Astrocyte (in vitro differentiated cells and primary cell): ENCODE data around the gene BCL7A. TPM values are rescaled to one million over a fixed set of nuclear protein-coding genes. Genes with fewer than 3 reads are reported as not detected.
"Not testable (repeated sequence)": the region's sequence is repeated elsewhere in the genome, so short reads cannot be mapped to it uniquely, and the experiment has no call there.

Experiments used
- DNase-seq: peaks from one replicate; pipeline ENCODE4 v3.0.0-alpha.2; 2010; ENCODE audit warnings: low read depth
- FAIRE-seq: peaks from 2 replicates; lab custom pipeline; 2011; peaks lifted over from hg19 to GRCh38; lab: Jason Lieb, UNC
- H2AFZ ChIP-seq: 2 replicates; pipeline ENCODE4 v1.6.0; 2012; ENCODE audit warnings: low read depth, low read length, inconsistent platforms
- H3K27ac ChIP-seq: 2 replicates; pipeline ENCODE4 v1.5.1; 2011; ENCODE audit warnings: low read depth, low read length, inconsistent platforms
- H3K27me3 ChIP-seq: 2 replicates; pipeline ENCODE4 v1.6.0; 2011; ENCODE audit warnings: low read length, inconsistent platforms; ENCODE audit not compliant: insufficient read depth
- H3K36me3 ChIP-seq: 2 replicates; pipeline ENCODE4 v1.5.1; 2011; ENCODE audit warnings: low read length, inconsistent platforms; ENCODE audit not compliant: insufficient read depth
- H3K4me1 ChIP-seq: 2 replicates; pipeline ENCODE4 v1.5.1; 2011; ENCODE audit warnings: low read length, inconsistent platforms; ENCODE audit not compliant: insufficient read depth
- H3K4me2 ChIP-seq: 2 replicates; pipeline ENCODE4 v1.6.0; 2012; ENCODE audit warnings: low read length, inconsistent platforms
- H3K4me3 ChIP-seq: 2 replicates; pipeline ENCODE4 v1.5.1; 2011; ENCODE audit warnings: low read depth, mild to moderate bottlenecking, low read length, inconsistent platforms; ENCODE audit not compliant: insufficient read depth
- H3K79me2 ChIP-seq: 2 replicates; pipeline ENCODE4 v1.6.0; 2012; ENCODE audit warnings: mild to moderate bottlenecking, low read length, inconsistent platforms; ENCODE audit not compliant: insufficient read depth
- H3K9ac ChIP-seq: 2 replicates; pipeline ENCODE4 v1.6.0; 2012; ENCODE audit warnings: mild to moderate bottlenecking, low read length, inconsistent platforms
- H3K9me3 ChIP-seq: 2 replicates; pipeline ENCODE4 v1.5.1; 2012; ENCODE audit warnings: low read depth, mild to moderate bottlenecking, low read length, inconsistent platforms; ENCODE audit not compliant: insufficient read depth
- H4K20me1 ChIP-seq: 2 replicates; pipeline ENCODE4 v1.6.0; 2012; ENCODE audit warnings: low read length, inconsistent platforms; ENCODE audit not compliant: insufficient read depth
- H3K27ac Mint-ChIP-seq: one replicate; pipeline ENCODE4 v1.8.0; 2021; ENCODE audit warnings: mild to moderate bottlenecking, mixed read lengths; ENCODE audit not compliant: unreplicated experiment
- H3K27me3 Mint-ChIP-seq: one replicate; pipeline ENCODE4 v1.8.0; 2021; ENCODE audit warnings: low read depth, mixed read lengths; ENCODE audit not compliant: unreplicated experiment
- H3K36me3 Mint-ChIP-seq: one replicate; pipeline ENCODE4 v1.8.0; 2021; ENCODE audit warnings: low read depth, mixed read lengths; ENCODE audit not compliant: unreplicated experiment
- H3K4me1 Mint-ChIP-seq: one replicate; pipeline ENCODE4 v1.8.0; 2021; ENCODE audit warnings: low read depth, mixed read lengths; ENCODE audit not compliant: unreplicated experiment
- H3K4me3 Mint-ChIP-seq: one replicate; pipeline ENCODE4 v1.8.0; 2021; ENCODE audit warnings: mild to moderate bottlenecking, moderate library complexity, mixed read lengths; ENCODE audit not compliant: unreplicated experiment
- H3K9me3 Mint-ChIP-seq: one replicate; pipeline ENCODE4 v1.8.0; 2021; ENCODE audit warnings: mild to moderate bottlenecking, mixed read lengths; ENCODE audit not compliant: unreplicated experiment
- EZH2 ChIP-seq: IDR thresholded peaks from 2 replicates; pipeline ENCODE4 v1.6.1; 2012; ENCODE audit warnings: mild to moderate bottlenecking, low read length, inconsistent platforms; ENCODE audit not compliant: insufficient read depth
- total RNA-seq: library from RNA; stranded (reverse); gene quantifications from 2 replicates; pipeline ENCODE4 v1.2.1, GENCODE V29; 2021
- TF ChIP-seq, protein P1 (sequence below): IDR thresholded peaks from 2 replicates; pipeline ENCODE4 v1.5.1; 2011; ENCODE audit warnings: low read depth, mild to moderate bottlenecking, inconsistent platforms, low read length, moderate library complexity; ENCODE audit not compliant: insufficient read depth

Gene BCL7A
- total RNA-seq, 1 donor from 2014 or later = 9.6 TPM

DNA sequence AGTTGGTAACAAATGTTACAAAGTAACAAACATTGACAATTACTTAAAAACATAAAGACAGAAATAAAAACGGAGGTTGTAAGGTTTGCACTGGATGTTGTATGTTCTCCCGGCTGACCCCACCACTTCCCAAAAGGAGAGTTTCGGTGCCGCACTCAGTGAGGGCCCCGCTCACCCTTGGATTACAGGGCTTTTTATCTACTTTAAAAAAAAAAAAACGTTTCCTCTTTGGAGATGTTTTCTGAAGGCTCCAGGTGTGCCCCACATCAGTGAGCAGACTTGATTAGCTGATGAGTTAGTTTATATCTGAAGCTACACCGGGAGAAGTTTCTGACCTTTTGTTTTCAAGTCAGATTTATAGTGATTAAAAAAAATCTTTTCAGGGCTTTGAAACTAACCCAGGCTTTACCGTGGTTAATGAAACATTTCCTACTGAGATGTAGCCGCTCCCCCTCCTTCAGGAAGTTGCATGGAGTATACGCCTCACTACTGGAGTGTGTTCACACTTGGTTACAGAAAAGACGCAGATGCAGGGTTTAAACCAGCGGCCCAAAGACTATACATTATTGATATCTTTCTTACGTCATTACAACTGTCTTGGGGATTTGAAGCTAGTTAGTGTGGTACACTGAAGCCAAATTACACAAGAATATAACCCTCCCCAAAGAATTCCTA lies 38.0 kb upstream of the BCL7A start:
- Histone ChIP-seq H3K4me3 (no peak overlapping the region), H3K9ac (no peak overlapping the region), H2AFZ (no peak overlapping the region), H3K36me3 (no peaks in the 10 kb centered on the region), H3K27ac (no peak overlapping the region), H3K4me2 (no peak overlapping the region), H3K27me3 (no peaks in the 10 kb centered on the region), H3K4me1 (peaks cover 2% of the 10 kb centered on the region), H3K79me2 (no peaks in the 10 kb centered on the region), H4K20me1 (no peaks in the 10 kb centered on the region), H3K9me3 (no peaks in the 10 kb centered on the region)
- DNase-seq = no peak
- TF ChIP-seq, protein P1, sequence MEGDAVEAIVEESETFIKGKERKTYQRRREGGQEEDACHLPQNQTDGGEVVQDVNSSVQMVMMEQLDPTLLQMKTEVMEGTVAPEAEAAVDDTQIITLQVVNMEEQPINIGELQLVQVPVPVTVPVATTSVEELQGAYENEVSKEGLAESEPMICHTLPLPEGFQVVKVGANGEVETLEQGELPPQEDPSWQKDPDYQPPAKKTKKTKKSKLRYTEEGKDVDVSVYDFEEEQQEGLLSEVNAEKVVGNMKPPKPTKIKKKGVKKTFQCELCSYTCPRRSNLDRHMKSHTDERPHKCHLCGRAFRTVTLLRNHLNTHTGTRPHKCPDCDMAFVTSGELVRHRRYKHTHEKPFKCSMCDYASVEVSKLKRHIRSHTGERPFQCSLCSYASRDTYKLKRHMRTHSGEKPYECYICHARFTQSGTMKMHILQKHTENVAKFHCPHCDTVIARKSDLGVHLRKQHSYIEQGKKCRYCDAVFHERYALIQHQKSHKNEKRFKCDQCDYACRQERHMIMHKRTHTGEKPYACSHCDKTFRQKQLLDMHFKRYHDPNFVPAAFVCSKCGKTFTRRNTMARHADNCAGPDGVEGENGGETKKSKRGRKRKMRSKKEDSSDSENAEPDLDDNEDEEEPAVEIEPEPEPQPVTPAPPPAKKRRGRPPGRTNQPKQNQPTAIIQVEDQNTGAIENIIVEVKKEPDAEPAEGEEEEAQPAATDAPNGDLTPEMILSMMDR = no peak
- no peak for TF ChIP-seq EZH2
- Mint-ChIP-seq H3K36me3 (no peaks in the 10 kb centered on the region), H3K27me3 (no peaks in the 10 kb centered on the region), H3K27ac (no peak overlapping the region), H3K4me1 (peaks cover 1% of the 10 kb centered on the region), H3K4me3 (no peak overlapping the region), H3K9me3 (no peaks in the 10 kb centered on the region)
- no peak for FAIRE-seq

DNA sequence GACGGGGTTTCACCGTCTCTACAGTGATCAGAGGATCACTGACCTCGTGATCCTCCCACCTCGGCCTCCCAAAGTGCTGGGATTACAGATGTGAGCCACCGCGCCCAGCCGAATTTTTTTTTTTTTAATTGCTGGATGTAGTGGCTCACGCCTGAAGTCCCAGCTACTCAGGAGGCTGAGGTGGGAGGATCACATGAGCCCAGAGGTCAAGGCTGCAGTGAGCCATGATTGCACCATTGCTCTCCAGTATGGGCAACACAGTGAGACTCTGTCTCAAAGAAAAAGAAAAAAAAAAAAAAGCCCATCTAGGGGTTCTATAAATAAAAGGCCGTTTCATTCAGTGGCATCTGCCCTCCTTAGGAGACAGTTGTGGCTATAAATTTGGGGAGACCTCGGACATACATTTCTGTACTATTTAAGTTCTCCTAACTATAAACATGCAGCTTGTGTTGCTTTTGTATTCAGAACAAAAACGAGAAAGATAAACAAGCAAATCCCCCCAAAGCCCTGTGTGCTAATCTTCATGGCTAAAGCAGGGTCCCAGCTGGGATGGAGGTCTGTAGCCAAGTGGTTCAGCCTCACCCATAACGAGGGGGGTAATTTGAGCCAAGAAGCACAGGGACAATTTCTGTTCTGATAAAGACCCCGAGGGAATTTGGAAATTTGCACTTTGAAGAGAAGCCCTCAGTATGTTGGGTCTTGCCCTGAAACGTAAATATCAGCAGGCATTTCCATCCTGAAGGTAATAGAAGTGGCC lies 35.0 kb upstream of the BCL7A start:
- no peaks in the 10 kb centered on the region for H3K79me2 ChIP-seq
- H3K4me1 ChIP-seq = peaks cover 7% of the 10 kb centered on the region
- Mint-ChIP-seq H3K27me3 (peaks cover 3% of the 10 kb centered on the region), H3K36me3 (peaks cover 3% of the 10 kb centered on the region), H3K4me3 (no peak overlapping the region), H3K27ac (no peak overlapping the region), H3K4me1 (peaks cover 1% of the 10 kb centered on the region), H3K9me3 (no peaks in the 10 kb centered on the region)
- H4K20me1 ChIP-seq = no peaks in the 10 kb centered on the region
- H3K9me3 ChIP-seq = no peaks in the 10 kb centered on the region
- no peak overlapping the region for H3K27ac ChIP-seq
- no peak overlapping the region for H2AFZ ChIP-seq
- H3K27me3 ChIP-seq = no peaks in the 10 kb centered on the region
- no peak overlapping the region for H3K4me2 ChIP-seq
- no peak for TF ChIP-seq EZH2
- TF ChIP-seq, protein P1 = no peak
- FAIRE-seq = no peak
- H3K36me3 ChIP-seq = no peaks in the 10 kb centered on the region
- no peak overlapping the region for H3K4me3 ChIP-seq
- DNase-seq = no peak
- no peak overlapping the region for H3K9ac ChIP-seq

DNA sequence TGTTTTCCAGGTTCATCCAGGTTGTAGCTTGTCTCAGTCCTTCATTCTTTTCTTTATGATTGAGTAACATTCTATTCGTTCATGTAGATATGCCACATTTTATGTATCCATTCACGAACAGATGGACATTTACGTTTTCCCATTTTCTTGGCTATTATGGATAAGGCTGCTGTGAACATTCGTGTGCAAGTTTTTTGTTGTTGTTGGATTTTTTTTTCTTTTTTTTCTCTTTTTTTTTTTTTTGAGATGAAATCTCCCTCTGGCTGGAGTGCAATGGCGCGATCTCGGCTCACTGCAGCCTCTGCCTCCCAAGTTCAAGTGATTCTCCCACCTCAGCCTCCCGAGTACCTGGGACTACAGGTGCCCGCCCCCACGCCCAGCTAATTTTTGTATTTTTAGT lies 33.2 kb upstream of the BCL7A start:
- not testable (repeated sequence) for H3K9me3 Mint-ChIP-seq, DNase-seq, H3K27ac Mint-ChIP-seq, H3K27ac ChIP-seq, H3K4me1 Mint-ChIP-seq, H3K36me3 Mint-ChIP-seq, H3K27me3 Mint-ChIP-seq, H3K27me3 ChIP-seq, H3K36me3 ChIP-seq, H3K9ac ChIP-seq, H3K4me3 ChIP-seq, FAIRE-seq, H3K4me3 Mint-ChIP-seq, H4K20me1 ChIP-seq, H3K79me2 ChIP-seq, H2AFZ ChIP-seq, H3K9me3 ChIP-seq, H3K4me2 ChIP-seq
- peaks cover 16% of the 10 kb centered on the region for H3K4me1 ChIP-seq
